Activated CD8-positive, alpha-beta T cell treated with anti-CD3 and anti-CD28 coated beads, Interleukin-2, amount 10 ng/mL, durations not matched to agents 7 days and 5 days (primary cell): ENCODE measurements around the gene AGPAT2. TPM values are rescaled to one million over a fixed set of nuclear protein-coding genes. Genes with fewer than 3 reads are reported as not detected.
A peak's percentile ranks its signal among the peaks of the same experiment; 100 is the strongest.
"Not testable (repeated sequence)": the region's sequence is repeated elsewhere in the genome, so short reads cannot be mapped to it uniquely, and the experiment has no call there.

Source experiments
- ATAC-seq: fragments of 150-1000 bp; cut with Tn5 transposase; one replicate; pipeline ENCODE4 v1.10.0; 2021; ENCODE audit warnings: moderate library complexity
- CTCF ChIA-PET: fragments of 350-600 bp; sonication (Branson Sonifier 250); formaldehyde crosslinking; loops from one replicate; lab custom pipeline; 2021; ENCODE audit warnings: antibody characterized with exemption; lab: Charles Lee
- POLR2A ChIA-PET: fragments of 350-600 bp; sonication (Branson Sonifier 250); formaldehyde crosslinking; loops from one replicate; lab custom pipeline; 2021; ENCODE audit warnings: antibody characterized with exemption; lab: Charles Lee
- DNase-seq: peaks from one replicate; pipeline ENCODE4 v3.0.0-alpha.2; 2020
- H3K27ac Mint-ChIP-seq: one replicate; pipeline ENCODE4 v1.8.0; 2021; ENCODE audit warnings: mild to moderate bottlenecking, mixed read lengths
- H3K27me3 Mint-ChIP-seq: one replicate; pipeline ENCODE4 v1.8.0; 2021; ENCODE audit warnings: low read depth, mixed read lengths
- H3K36me3 Mint-ChIP-seq: one replicate; pipeline ENCODE4 v1.8.0; 2021; ENCODE audit warnings: low read depth, mixed read lengths
- H3K4me1 Mint-ChIP-seq: one replicate; pipeline ENCODE4 v1.8.0; 2021; ENCODE audit warnings: low read depth, mixed read lengths
- H3K4me3 Mint-ChIP-seq: one replicate; pipeline ENCODE4 v1.8.0; 2021; ENCODE audit warnings: mild to moderate bottlenecking, mixed read lengths
- H3K9me3 Mint-ChIP-seq: one replicate; pipeline ENCODE4 v1.8.0; 2022; ENCODE audit warnings: mixed read lengths; ENCODE audit not compliant: insufficient read depth
- total RNA-seq, 2 experiments: library from RNA; stranded (reverse); gene quantifications; one replicate each; pipeline ENCODE4 v1.2.3, GENCODE V29; 2021

Gene AGPAT2
- total RNA-seq, 2 experiments from 2014 or later = 32.7 to 33.7 TPM

- ChIA-PET POLR2A (interaction anchor here (0.9 kb wide), 2 partner anchors 83 to 159 kb away, joined by 3 read pairs; no protein-coding TSS in a partner anchor), CTCF (interaction anchor here (0.7 to 2.9 kb wide), 5 partner anchors 26 to 236 kb away, joined by 3 to 11 read pairs (median 3); no protein-coding TSS in a partner anchor)
- Mint-ChIP-seq H3K4me3 (no peak overlapping the region), H3K9me3 (no peaks in the 10 kb centered on the region), H3K36me3 (no peaks in the 10 kb centered on the region), H3K27ac (no peak overlapping the region), H3K4me1 (peaks cover 4% of the 10 kb centered on the region), H3K27me3 (peaks cover 28% of the 10 kb centered on the region)
- DNase-seq (no peak), ATAC-seq (no peak)
These were observed 41.8 kb downstream of the AGPAT2 start for GRCh38 chr9:136645352-136645902.

- POLR2A ChIA-PET = interaction anchor here (0.9 kb wide), 2 partner anchors 84 to 159 kb away, joined by 3 read pairs; no protein-coding TSS in a partner anchor
- ATAC-seq = peak; percentile 99
These were observed 42.5 kb downstream of the AGPAT2 start for GRCh38 chr9:136644593-136645351.

GRCh38 chr9:136644343-136644592 is 43.0 kb downstream of the AGPAT2 start:
- no peak for ATAC-seq
- Mint-ChIP-seq H3K9me3 (no peaks in the 10 kb centered on the region), H3K27ac (no peak overlapping the region), H3K36me3 (no peaks in the 10 kb centered on the region), H3K4me3 (no peak overlapping the region), H3K27me3 (peaks cover 28% of the 10 kb centered on the region), H3K4me1 (peaks cover 4% of the 10 kb centered on the region)
- POLR2A ChIA-PET = no interaction called here
- no peak for DNase-seq
- CTCF ChIA-PET = interaction anchor here (1.0 to 2.9 kb wide), 9 partner anchors 13 to 230 kb away, joined by 3 to 11 read pairs (median 3); no protein-coding TSS in a partner anchor

More at GRCh38 chr9:136644593-136645351, 42.5 kb downstream of the AGPAT2 start:
- no peaks in the 10 kb centered on the region for H3K9me3 Mint-ChIP-seq
- DNase-seq = peak; percentile 84
- H3K27ac Mint-ChIP-seq = no peak overlapping the region
- H3K4me3 Mint-ChIP-seq = no peak overlapping the region
- peaks cover 4% of the 10 kb centered on the region for H3K4me1 Mint-ChIP-seq
- peaks cover 28% of the 10 kb centered on the region for H3K27me3 Mint-ChIP-seq
- CTCF ChIA-PET = interaction anchor here (0.7 to 2.9 kb wide), 9 partner anchors 13 to 235 kb away, joined by 3 to 11 read pairs (median 3); no protein-coding TSS in a partner anchor
- H3K36me3 Mint-ChIP-seq = no peaks in the 10 kb centered on the region

GRCh38 chr9:136643596-136644342 is 43.5 kb downstream of the AGPAT2 start:
- ChIA-PET POLR2A (no interaction called here), CTCF (interaction anchor here (1.1 to 2.9 kb wide), 7 partner anchors 12 to 230 kb away, joined by 3 to 11 read pairs (median 4); no protein-coding TSS in a partner anchor)
- H3K9me3 Mint-ChIP-seq = no peaks in the 10 kb centered on the region
- no peak overlapping the region for H3K4me3 Mint-ChIP-seq
- no peaks in the 10 kb centered on the region for H3K36me3 Mint-ChIP-seq
- no peak for ATAC-seq
- no peak overlapping the region for H3K27ac Mint-ChIP-seq
- peaks cover 4% of the 10 kb centered on the region for H3K4me1 Mint-ChIP-seq
- DNase-seq = no peak
- H3K27me3 Mint-ChIP-seq = peaks cover 24% of the 10 kb centered on the region

- no peak overlapping the region for H3K27ac Mint-ChIP-seq
- H3K36me3 Mint-ChIP-seq = no peaks in the 10 kb centered on the region
- H3K9me3 Mint-ChIP-seq = no peaks in the 10 kb centered on the region
- H3K27me3 Mint-ChIP-seq = peaks cover 21% of the 10 kb centered on the region
- H3K4me3 Mint-ChIP-seq = no peak overlapping the region
- DNase-seq (no peak), ATAC-seq (no peak)
- peaks cover 4% of the 10 kb centered on the region for H3K4me1 Mint-ChIP-seq
- CTCF ChIA-PET = interaction anchor here (1.5 kb wide), 1 partner anchor 12 kb away, joined by 3 read pairs; no protein-coding TSS in a partner anchor
- POLR2A ChIA-PET = no interaction called here
These were observed 44.8 kb downstream of the AGPAT2 start for GRCh38 chr9:136642439-136642921.

GRCh38 chr9:136640171-136641111 is 46.8 kb downstream of the AGPAT2 start:
- CTCF ChIA-PET = no interaction called here
- H3K27me3 Mint-ChIP-seq = peaks cover 14% of the 10 kb centered on the region

GRCh38 chr9:136634904-136635303 is 52.4 kb downstream of the AGPAT2 start:
- H3K4me3 Mint-ChIP-seq = no peak overlapping the region
- POLR2A ChIA-PET = no interaction called here
- H3K27ac Mint-ChIP-seq = no peak overlapping the region
- H3K4me1 Mint-ChIP-seq = no peaks in the 10 kb centered on the region
- H3K27me3 Mint-ChIP-seq = no peaks in the 10 kb centered on the region
- ATAC-seq (no peak), DNase-seq (no peak)
- no peaks in the 10 kb centered on the region for H3K9me3 Mint-ChIP-seq
- CTCF ChIA-PET = interaction anchor here (0.8 to 2.5 kb wide), 2 partner anchors 147 to 151 kb away, joined by 5 to 9 read pairs; no protein-coding TSS in a partner anchor
- no peaks in the 10 kb centered on the region for H3K36me3 Mint-ChIP-seq

More at GRCh38 chr9:136640171-136641111, 46.8 kb downstream of the AGPAT2 start:
- no peaks in the 10 kb centered on the region for H3K9me3 Mint-ChIP-seq
- POLR2A ChIA-PET = no interaction called here
- H3K4me3 Mint-ChIP-seq = no peak overlapping the region
- H3K4me1 Mint-ChIP-seq = peaks cover 4% of the 10 kb centered on the region
- DNase-seq = no peak
- H3K36me3 Mint-ChIP-seq = no peaks in the 10 kb centered on the region
- ATAC-seq = no peak
- H3K27ac Mint-ChIP-seq = no peak overlapping the region

- not testable (repeated sequence) for DNase-seq
These were observed 54.7 kb downstream of the AGPAT2 start for GRCh38 chr9:136632491-136633106.

GRCh38 chr9:136632072-136632471 is 55.2 kb downstream of the AGPAT2 start:
- H3K27me3 Mint-ChIP-seq, H3K36me3 Mint-ChIP-seq, H3K4me3 Mint-ChIP-seq, H3K27ac Mint-ChIP-seq, H3K9me3 Mint-ChIP-seq, DNase-seq, ATAC-seq, H3K4me1 Mint-ChIP-seq: not testable (repeated sequence)
- ChIA-PET POLR2A (interaction anchor here (1.2 kb wide), 1 partner anchor 147 kb away, joined by 8 read pairs; no protein-coding TSS in a partner anchor), CTCF (interaction anchor here (0.7 to 1.4 kb wide), 8 partner anchors 12 to 157 kb away, joined by 3 to 55 read pairs (median 4); no protein-coding TSS in a partner anchor)

More at GRCh38 chr9:136632491-136633106, 54.7 kb downstream of the AGPAT2 start:
- H3K27me3 Mint-ChIP-seq, POLR2A ChIA-PET, H3K4me3 Mint-ChIP-seq, ATAC-seq, H3K9me3 Mint-ChIP-seq, H3K36me3 Mint-ChIP-seq, H3K27ac Mint-ChIP-seq, H3K4me1 Mint-ChIP-seq: not testable (repeated sequence)
- CTCF ChIA-PET = interaction anchor here (0.9 to 2.5 kb wide), 4 partner anchors 81 to 148 kb away, joined by 3 to 55 read pairs (median 8); no protein-coding TSS in a partner anchor
